HG03045 (cell line): Measurements from ENCODE around the gene PXMP2.

ENCODE experiments used
- ATAC-seq: cut with Tn5 transposase; IDR thresholded peaks from one replicate; pipeline ENCODE4 v1.9.1; 2021; ENCODE audit warnings: mild to moderate bottlenecking, moderate library complexity; ENCODE audit not compliant: unreplicated experiment

Gene PXMP2

GRCh38 chr12:132719954-132720324, 32.6 kb downstream of the PXMP2 start:
- no peak for ATAC-seq

- ATAC-seq, result no peak
Measured at GRCh38 chr12:132720606-132721345, 33.4 kb downstream of the PXMP2 start.

- ATAC-seq, result no peak
Measured at GRCh38 chr12:132723015-132723763, 35.8 kb downstream of the PXMP2 start.

- ATAC-seq, result no peak
Measured at GRCh38 chr12:132723764-132724140, 36.4 kb downstream of the PXMP2 start.

- no peak for ATAC-seq
Measured at GRCh38 chr12:132724506-132725241, 37.3 kb downstream of the PXMP2 start.

GRCh38 chr12:132726386-132726785, 39.0 kb downstream of the PXMP2 start:
- no peak for ATAC-seq

GRCh38 chr12:132727091-132727794, 39.9 kb downstream of the PXMP2 start:
- no peak for ATAC-seq

GRCh38 chr12:132728502-132728901, 41.1 kb downstream of the PXMP2 start:
- no peak for ATAC-seq

GRCh38 chr12:132729541-132730320, 42.3 kb downstream of the PXMP2 start:
- ATAC-seq, result no peak

- no peak for ATAC-seq
Measured at GRCh38 chr12:132730353-132730752, 43.0 kb downstream of the PXMP2 start.

GRCh38 chr12:132731574-132731973, 44.2 kb downstream of the PXMP2 start:
- no peak for ATAC-seq

GRCh38 chr12:132734206-132734605, 46.8 kb downstream of the PXMP2 start:
- ATAC-seq, result no peak

- ATAC-seq, result no peak
Measured at GRCh38 chr12:132735496-132735895, 48.1 kb downstream of the PXMP2 start.

GRCh38 chr12:132736378-132736777, 49.0 kb downstream of the PXMP2 start:
- ATAC-seq, result no peak

GRCh38 chr12:132736913-132737312, 49.5 kb downstream of the PXMP2 start:
- ATAC-seq, result no peak

GRCh38 chr12:132739600-132740312, 52.4 kb downstream of the PXMP2 start:
- ATAC-seq, result no peak

- ATAC-seq, result no peak
Measured at GRCh38 chr12:132740313-132740646, 52.9 kb downstream of the PXMP2 start.

GRCh38 chr12:132740652-132741051, 53.3 kb downstream of the PXMP2 start:
- no peak for ATAC-seq

GRCh38 chr12:132741620-132742019, 54.2 kb downstream of the PXMP2 start:
- no peak for ATAC-seq

GRCh38 chr12:132743831-132744230, 56.4 kb downstream of the PXMP2 start:
- no peak for ATAC-seq
